H1 (cell line): ENCODE results near the gene SOS1. TPM values are rescaled to one million over a fixed set of nuclear protein-coding genes. Genes with fewer than 3 reads are reported as not detected.

ENCODE experiments used
- BCL11A ChIP-seq, 2 experiments: IDR thresholded peaks; one replicate each; pipeline ENCODE4 v1.6.1; 2011; ENCODE audit warnings: low read depth in 2 of 2, low read length in 2 of 2, mild to moderate bottlenecking in 2 of 2
- polyA plus RNA-seq, 7 experiments: library from polyadenylated mRNA; depleted of rRNA in 3 of 7; stranded (reverse) in 5 of 7; unstranded in 2 of 7; fragments of >200 nt in 5 of 7; fragments of 200-250 nt in 2 of 7; gene quantifications; 1 replicate in 5 of 7; 2 replicates in 1 of 7; 4 replicates in 1 of 7; pipeline versions ENCODE4 v1.2.1 to v1.2.3, GENCODE V29; 2011 to 2013; ENCODE audit warnings: missing spikeins in 2 of 7, mixed read lengths in 2 of 7
- total RNA-seq: library from RNA; stranded (reverse); fragmentation: NEBNext Ultra II Directional; extraction: Animal tissue kit (Norgen Biotek cat#: 25700); gene quantifications from 2 replicates; pipeline ENCODE4 v1.2.1, GENCODE V29; 2021

Gene SOS1
- total and polyA plus RNA-seq, 2 of the 8 experiments (the other 6 are each of a cell fraction or from before 2014, with no cell fraction given) = 25.7 to 27.0 TPM

DNA sequence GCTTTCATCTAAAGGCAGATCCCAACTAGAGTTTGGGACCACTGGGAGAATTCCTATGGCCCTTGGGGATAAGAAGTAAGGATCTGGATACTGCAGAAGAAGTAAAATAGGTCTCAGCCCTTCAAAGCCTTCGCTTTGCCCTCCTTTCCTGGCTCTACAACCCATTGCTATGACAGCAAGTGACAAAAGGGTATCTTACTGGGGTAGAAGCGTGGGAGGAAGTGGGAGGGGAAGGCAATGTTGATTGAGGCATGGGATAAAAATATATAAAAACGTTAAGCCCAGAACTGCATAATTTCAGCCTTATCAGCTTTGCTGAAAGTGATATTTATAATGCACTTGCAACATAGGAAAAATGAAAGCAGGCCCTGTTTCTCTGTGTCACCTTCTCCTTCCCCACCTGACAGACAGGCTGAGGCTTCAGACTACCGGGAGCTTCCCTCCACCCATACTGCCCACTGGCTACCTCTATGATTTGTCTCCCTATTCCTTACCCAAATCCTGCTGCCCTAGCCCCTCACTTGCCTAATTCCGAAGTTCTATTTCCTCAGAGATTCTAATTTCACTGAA, 14.9 kb upstream of the SOS1 start (continued):
- no peak for TF ChIP-seq BCL11A (IDR thresholded peaks at IDR 0.05; ENCODE audit: low read depth in 2 of 2, low read length in 2 of 2)
